Central memory CD8-positive, alpha-beta T cell (primary cell): ENCODE measurements around the gene DENR.

ENCODE experiments used
- ATAC-seq: fragments of 150-1000 bp; cut with Tn5 transposase; replicated peaks from 2 replicates; pipeline ENCODE4 v1.10.0; 2022; ENCODE audit warnings: mild to moderate bottlenecking, moderate FRiP score, moderate number of reproducible peaks; ENCODE audit not compliant: poor library complexity, severe bottlenecking; ENCODE audit errors: extremely low read depth
- DNase-seq, 2 donors: peaks; one replicate each; pipeline ENCODE4 v3.0.0; 2021; ENCODE audit warnings: low spot score in 2 of 2
- H3K27ac Mint-ChIP-seq: one replicate; pipeline ENCODE4 v1.8.0; 2022; ENCODE audit warnings: low read depth, mild to moderate bottlenecking, moderate library complexity, mixed read lengths
- H3K27me3 Mint-ChIP-seq: one replicate; pipeline ENCODE4 v1.8.0; 2022; ENCODE audit warnings: mixed read lengths
- H3K36me3 Mint-ChIP-seq: one replicate; pipeline ENCODE4 v1.8.0; 2022; ENCODE audit warnings: mild to moderate bottlenecking, moderate library complexity, mixed read lengths; ENCODE audit not compliant: insufficient read depth
- H3K4me1 Mint-ChIP-seq: one replicate; pipeline ENCODE4 v1.8.0; 2022; ENCODE audit warnings: mixed read lengths
- H3K4me3 Mint-ChIP-seq: one replicate; pipeline ENCODE4 v1.8.0; 2022; ENCODE audit warnings: mild to moderate bottlenecking, moderate library complexity, mixed read lengths
- H3K9me3 Mint-ChIP-seq: one replicate; pipeline ENCODE4 v1.8.0; 2022; ENCODE audit warnings: mixed read lengths

DENR gene

DNA sequence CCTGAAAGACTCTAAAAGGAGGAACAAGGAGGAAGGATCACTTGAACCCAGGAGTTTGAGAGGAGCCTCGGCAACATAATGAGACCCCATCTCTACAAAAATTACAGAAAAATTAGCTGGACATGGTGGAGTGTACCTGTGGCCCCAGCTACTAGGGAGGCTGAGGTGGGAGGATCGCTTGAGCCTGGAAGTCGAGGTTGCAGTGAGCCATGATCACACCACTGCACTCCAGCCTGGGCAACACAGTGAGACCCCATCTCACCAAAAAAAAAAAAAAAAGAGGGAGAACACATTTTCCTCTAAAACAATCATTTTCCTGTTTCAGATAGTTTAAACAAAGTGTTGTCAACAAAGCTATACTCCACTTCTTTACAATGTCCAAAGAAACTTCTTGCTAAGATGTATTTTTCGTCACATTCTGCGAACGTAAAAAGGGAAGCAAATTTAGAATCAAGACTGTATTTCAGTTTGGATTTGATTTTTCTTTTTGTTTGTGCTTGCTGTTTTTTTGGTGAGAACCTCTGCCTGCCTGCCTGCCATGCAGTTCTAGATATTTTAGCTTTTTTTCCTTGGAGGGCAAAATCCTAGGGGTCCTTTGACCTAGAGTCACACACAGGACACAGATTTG, 27.1 kb upstream of the DENR start:
- ATAC-seq = no peak
- Mint-ChIP-seq H3K27me3 (peaks cover 33% of the 10 kb centered on the region), H3K4me1 (no peaks in the 10 kb centered on the region), H3K27ac (no peak overlapping the region), H3K9me3 (no peaks in the 10 kb centered on the region), H3K4me3 (no peak overlapping the region), H3K36me3 (no peaks in the 10 kb centered on the region)
- no peak for DNase-seq

GRCh38 chr12:122726080-122726558, 26.5 kb upstream of the DENR start:
- H3K9me3 Mint-ChIP-seq = no peaks in the 10 kb centered on the region
- no peak for ATAC-seq
- H3K4me1 Mint-ChIP-seq = no peaks in the 10 kb centered on the region
- no peak overlapping the region for H3K27ac Mint-ChIP-seq
- H3K4me3 Mint-ChIP-seq = no peak overlapping the region
- H3K36me3 Mint-ChIP-seq = no peaks in the 10 kb centered on the region
- peaks cover 30% of the 10 kb centered on the region for H3K27me3 Mint-ChIP-seq
- DNase-seq = no peak

DNA sequence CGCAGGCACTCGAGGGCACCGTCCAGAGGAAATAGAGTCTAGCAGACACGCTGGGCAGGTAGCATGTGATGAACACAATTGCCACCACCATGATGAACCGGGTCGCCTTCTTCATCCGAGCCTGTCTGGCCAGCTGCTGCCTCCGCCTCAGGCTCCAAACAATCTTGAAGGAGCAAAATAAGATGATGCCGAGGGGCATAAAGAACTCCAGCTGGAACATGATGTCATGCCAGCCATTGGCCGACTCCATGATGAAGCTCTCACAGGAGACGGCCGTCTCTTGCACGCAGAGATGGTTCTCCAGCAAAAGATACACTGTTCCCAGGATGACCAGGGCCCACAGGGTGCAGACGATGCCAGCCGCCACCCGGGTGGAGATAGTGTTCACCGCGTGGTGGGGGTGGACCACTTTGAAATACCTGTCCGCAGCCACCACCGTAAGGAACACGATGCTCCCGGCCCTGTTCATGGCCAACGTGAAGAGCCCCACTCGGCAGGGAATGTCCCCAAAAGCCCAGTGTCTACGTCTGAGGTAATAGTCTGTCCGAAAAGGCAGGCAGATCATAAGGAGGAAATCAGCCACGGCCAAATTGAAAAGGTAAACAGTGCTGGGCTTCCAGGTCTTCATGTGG, 22.9 kb upstream of the DENR start:
- Mint-ChIP-seq H3K4me1 (no peaks in the 10 kb centered on the region), H3K27ac (no peak overlapping the region), H3K36me3 (no peaks in the 10 kb centered on the region), H3K27me3 (peaks cover 40% of the 10 kb centered on the region), H3K4me3 (no peak overlapping the region), H3K9me3 (no peaks in the 10 kb centered on the region)
- DNase-seq (no peak), ATAC-seq (no peak)

DNA sequence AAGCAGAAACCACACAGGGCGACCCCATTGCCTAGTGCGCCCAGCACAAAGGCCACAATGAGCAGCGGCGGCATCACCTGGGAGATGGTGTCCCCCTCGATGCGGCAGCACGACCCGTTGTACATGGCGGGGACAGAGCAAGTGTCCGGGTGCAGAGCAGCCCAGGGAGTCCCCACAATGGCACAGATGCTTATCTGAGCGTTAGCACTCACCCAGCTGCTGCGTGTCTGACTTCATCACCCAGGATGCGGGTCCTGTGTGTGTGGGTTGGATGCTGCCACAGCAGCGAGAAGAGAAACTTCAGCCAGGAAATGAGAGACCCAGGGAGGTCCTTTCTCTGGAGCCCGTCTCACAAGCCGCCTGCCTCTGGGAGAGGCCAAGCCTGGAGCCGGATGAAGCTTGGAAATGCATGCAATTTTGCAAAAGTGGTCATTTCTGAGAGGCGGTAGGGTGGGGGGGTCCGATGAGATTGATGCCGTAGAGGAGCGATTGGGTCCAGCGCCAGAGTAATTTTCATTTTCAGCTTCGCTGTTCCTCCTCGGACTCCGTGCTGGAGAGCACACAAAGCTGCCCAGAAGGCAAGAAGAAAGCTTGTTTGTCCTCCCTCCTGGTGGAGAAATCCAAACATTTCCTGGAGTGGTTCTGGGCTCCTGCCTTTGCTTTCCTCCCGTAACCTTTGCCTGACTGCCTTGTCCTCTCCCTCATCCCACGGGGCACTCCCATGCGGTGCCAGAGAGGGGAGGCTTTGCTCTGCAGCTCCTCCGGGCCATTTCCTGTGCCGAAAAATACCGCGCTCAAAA, 22.2 kb upstream of the DENR start, which contains the start of gene HCAR1:
HCAR1 (minus strand) TSS at position 630 of the 800 bp plus-strand sequence; CDS start at position 125, 505 bp downstream.
- H3K36me3 Mint-ChIP-seq = no peaks in the 10 kb centered on the region

DNA sequence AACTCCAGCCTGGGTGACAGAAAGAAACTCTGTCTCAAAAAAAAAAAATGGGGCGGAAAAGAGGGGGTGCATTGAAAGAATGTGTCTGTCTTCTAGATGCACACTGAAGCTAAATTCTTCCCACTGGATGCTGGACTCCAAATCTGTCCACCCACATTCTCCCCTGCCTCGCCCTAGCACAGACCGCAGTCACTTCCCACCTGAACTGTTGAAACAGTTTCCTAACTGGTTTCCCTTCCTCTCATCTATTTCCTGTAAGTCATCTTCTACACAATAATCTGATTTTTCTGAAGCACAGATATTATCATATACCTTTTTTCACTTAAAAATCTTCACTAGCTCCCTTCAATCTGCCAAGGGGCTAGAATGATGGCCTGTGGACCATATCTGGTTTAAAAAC, 20.5 kb upstream of the DENR start:
- H3K9me3 Mint-ChIP-seq = no peaks in the 10 kb centered on the region
- peaks cover 40% of the 10 kb centered on the region for H3K27me3 Mint-ChIP-seq
- no peaks in the 10 kb centered on the region for H3K36me3 Mint-ChIP-seq
- no peak overlapping the region for H3K27ac Mint-ChIP-seq
- DNase-seq (no peak), ATAC-seq (no peak)
- H3K4me3 Mint-ChIP-seq = no peak overlapping the region
- H3K4me1 Mint-ChIP-seq = no peaks in the 10 kb centered on the region

More for the DNA sequence above, 22.2 kb upstream of the DENR start, which contains the start of gene HCAR1:
- Mint-ChIP-seq H3K27ac (no peak within 1 kb of the TSS), H3K4me3 (no peak within 1 kb of the TSS), H3K4me1 (no peaks in the 10 kb centered on the region), H3K9me3 (no peaks in the 10 kb centered on the region), H3K27me3 (peaks cover 40% of the 10 kb centered on the region)
- ATAC-seq (no peak), DNase-seq (no peak)

- ATAC-seq (no peak), DNase-seq (no peak)
- Mint-ChIP-seq H3K9me3 (no peaks in the 10 kb centered on the region), H3K4me3 (no peak overlapping the region), H3K27ac (no peak overlapping the region), H3K4me1 (no peaks in the 10 kb centered on the region), H3K27me3 (peaks cover 40% of the 10 kb centered on the region), H3K36me3 (no peaks in the 10 kb centered on the region)
Observed at GRCh38 chr12:122732611-122733010, 20.0 kb upstream of the DENR start.

DNA sequence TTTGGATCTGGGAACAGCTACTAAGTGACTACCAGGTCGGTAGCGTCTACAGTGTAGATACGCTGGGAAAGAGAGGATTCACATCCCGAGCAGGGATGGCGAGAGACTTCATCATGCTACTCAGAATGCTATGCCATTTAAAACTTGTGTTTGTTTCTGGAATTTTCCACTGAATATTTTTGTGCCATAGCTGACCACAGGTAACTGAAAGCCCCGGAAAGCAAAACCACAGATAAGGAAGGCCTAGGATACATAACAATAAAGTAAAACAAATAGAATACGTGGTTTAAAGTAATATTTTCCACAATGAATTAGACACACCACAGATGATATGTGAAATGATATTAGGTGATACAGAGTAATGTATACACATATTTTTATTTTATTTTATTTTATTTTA, 14.1 kb upstream of the DENR start:
- H3K4me3 Mint-ChIP-seq = no peak overlapping the region
- H3K27ac Mint-ChIP-seq = no peak overlapping the region

DNA sequence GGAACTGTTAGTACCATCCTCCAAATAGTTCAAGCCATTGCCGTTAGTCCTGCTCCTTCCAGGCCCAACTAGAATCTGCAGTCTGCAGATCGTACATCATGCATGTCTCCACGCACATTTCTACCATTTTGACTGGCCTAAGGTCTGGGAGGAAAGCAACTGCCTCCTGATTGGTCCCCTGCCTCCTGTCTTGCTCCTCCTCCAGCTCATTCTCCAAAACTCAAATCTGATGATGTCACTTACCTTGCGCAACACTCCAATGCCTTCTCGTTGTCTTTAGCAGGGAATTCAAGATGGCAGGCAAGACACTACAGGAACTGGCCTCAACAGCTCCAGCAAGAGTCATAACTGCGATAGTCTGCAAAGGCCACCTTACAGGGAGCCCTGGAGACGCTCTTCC, 12.3 kb upstream of the DENR start:
- DNase-seq (no peak), ATAC-seq (no peak)
- no peaks in the 10 kb centered on the region for H3K4me1 Mint-ChIP-seq
- no peak overlapping the region for H3K4me3 Mint-ChIP-seq
- peaks cover 1% of the 10 kb centered on the region for H3K36me3 Mint-ChIP-seq
- no peaks in the 10 kb centered on the region for H3K27me3 Mint-ChIP-seq
- no peaks in the 10 kb centered on the region for H3K9me3 Mint-ChIP-seq
- no peak overlapping the region for H3K27ac Mint-ChIP-seq

More for the DNA sequence above, 14.1 kb upstream of the DENR start:
- Mint-ChIP-seq H3K4me1 (no peaks in the 10 kb centered on the region), H3K9me3 (no peaks in the 10 kb centered on the region), H3K36me3 (peaks cover 1% of the 10 kb centered on the region), H3K27me3 (peaks cover 5% of the 10 kb centered on the region)
- DNase-seq (no peak), ATAC-seq (no peak)

DNA sequence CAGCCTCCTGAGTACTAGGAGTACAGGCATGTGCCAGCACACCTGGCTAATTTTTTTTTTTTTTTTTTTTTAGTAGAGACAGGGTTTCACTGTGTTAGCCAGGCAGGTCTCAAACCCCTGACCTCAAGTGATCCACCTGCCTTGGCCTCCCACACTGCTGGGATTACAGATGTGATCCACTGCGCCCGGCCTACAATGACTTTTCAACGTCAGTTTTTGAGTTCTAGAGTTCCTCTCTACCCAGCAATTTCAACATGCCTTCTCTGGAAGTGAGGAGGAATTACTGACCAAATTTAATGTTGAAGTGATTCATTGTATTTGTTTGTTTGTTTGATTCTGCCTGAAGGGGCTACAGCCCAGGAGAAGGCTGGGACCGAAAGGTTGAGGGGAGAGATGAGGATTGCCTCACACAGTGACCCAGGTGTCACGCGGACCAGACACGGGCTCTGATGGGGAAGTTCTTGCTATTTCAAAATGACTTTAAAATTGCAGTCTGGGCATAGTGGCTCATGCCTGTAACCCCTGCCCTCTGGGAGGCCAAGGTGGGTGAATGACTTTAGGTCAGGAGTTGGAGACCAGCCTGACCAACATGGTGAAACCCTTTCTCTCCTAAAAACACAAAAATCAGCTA, 8.6 kb upstream of the DENR start:
- Mint-ChIP-seq H3K36me3 (peaks cover 1% of the 10 kb centered on the region), H3K27ac (no peak overlapping the region), H3K27me3 (no peaks in the 10 kb centered on the region), H3K4me1 (no peaks in the 10 kb centered on the region), H3K4me3 (no peak overlapping the region), H3K9me3 (no peaks in the 10 kb centered on the region)
- DNase-seq (no peak), ATAC-seq (no peak)

DNA sequence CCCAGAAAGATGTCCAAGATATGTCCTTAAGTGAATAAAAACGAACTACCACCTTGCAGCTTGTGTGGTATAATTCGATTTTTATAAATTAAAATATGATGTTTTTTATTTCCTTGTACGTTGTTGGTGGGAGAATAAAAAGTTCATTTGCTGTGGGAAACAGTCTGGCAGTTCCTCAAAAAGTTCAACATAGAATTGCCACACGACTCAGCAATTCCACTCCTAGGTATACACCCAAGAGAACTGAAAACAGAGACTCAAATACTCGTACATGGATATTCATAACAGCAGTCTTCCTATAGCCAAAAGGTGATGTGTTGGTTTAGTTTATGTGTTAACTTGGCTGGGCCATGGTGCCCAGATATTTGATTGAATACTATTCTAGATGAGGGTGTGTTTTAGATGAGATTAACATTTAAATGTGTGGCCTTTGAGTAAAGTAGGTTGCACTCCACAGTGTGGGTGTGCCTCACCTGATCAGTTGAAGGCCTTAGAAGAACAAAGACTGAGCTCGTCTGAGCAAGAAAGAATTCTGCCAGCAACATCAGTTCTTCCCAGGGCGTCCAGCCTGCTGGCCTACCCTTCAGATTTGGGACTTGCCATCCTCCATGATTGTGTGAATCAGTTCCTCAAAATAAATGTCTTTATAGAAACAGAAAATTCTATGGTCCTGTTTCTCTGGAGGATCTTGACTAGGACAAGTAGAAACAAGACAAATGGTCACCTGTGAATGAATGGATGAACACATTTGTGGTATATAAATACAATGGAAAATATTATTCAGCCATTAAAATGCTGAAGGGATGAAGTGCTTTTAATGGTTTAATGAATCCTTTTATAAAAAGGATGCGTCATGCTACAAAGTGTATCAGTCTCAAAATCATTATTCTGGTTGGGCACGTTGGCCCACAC, 5.1 kb upstream of the DENR start:
- H3K27me3 Mint-ChIP-seq = no peaks in the 10 kb centered on the region
- DNase-seq = no peak

DNA sequence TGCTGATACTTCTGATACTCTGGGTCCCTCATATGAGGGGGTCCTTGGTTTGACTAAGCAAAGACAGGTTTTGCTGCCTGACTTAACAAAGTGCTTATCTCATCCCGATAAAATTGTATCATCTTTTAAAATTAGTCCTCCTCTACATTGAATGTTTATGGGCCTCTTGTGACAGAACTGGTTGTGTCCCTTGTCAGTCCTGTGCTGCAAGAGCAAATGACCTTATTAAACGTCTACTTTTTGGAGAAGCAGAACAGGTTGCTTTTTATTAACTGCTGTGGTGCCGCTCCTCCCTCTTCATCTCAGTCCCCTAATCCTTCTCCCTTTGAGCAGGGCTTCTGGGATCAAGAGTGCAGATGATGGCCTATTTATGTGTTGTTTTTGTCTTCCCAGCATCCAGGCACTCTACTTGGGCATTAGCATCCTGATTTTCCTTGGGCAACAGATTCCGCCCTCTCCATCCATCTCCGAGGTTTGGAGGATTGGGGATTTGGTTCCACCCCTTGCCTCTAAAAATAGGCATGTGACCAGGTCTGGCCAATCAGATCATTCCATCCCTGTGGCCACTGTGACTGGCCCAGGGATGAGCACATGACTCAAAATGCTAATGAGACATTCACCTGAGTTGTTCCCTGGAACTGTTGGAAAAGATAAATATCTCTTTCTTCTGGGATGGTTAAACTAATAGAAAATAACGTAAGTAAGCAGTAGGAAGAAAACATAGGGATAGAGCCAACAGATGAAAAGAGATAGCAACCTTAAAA, 2.9 kb upstream of the DENR start:
- Mint-ChIP-seq H3K4me1 (peaks cover 26% of the 10 kb centered on the region), H3K4me3 (no peak overlapping the region), H3K27ac (no peak overlapping the region), H3K27me3 (no peaks in the 10 kb centered on the region), H3K36me3 (peaks cover 20% of the 10 kb centered on the region), H3K9me3 (no peaks in the 10 kb centered on the region)
- no peak for DNase-seq
- no peak for ATAC-seq

More for the DNA sequence above, 5.1 kb upstream of the DENR start:
- H3K36me3 Mint-ChIP-seq = peaks cover 2% of the 10 kb centered on the region
- H3K27ac Mint-ChIP-seq = no peak overlapping the region
- no peak for ATAC-seq
- no peak overlapping the region for H3K4me3 Mint-ChIP-seq
- H3K4me1 Mint-ChIP-seq = peaks cover 7% of the 10 kb centered on the region
- H3K9me3 Mint-ChIP-seq = no peaks in the 10 kb centered on the region
